ENCODE data around the gene BEST1.

The BEST1 gene

GRCh38 chr11:61950035-61950547, at the start of gene BEST1:
TSS of gene BEST1 (plus strand) at chr11:61950351. CDS start at chr11:61951807, 1,456 bp downstream.
- FAIRE-seq (no peak), DNase-seq (ENCODE audit: insufficient read length, low spot score) (no peak)

- no peak for FAIRE-seq
- DNase-seq (ENCODE audit: insufficient read length, low spot score) = no peak
Observed at GRCh38 chr11:61901397-61901796, 48.8 kb upstream of the BEST1 start.

- no peak for DNase-seq (ENCODE audit: insufficient read length, low spot score)
- FAIRE-seq = no peak
Observed at GRCh38 chr11:61902313-61902712, 47.8 kb upstream of the BEST1 start.

GRCh38 chr11:61903845-61904244, 46.3 kb upstream of the BEST1 start:
- no peak for DNase-seq (ENCODE audit: insufficient read length, low spot score)
- FAIRE-seq = no peak

- no peak for DNase-seq (ENCODE audit: insufficient read length, low spot score)
- no peak for FAIRE-seq
Observed at GRCh38 chr11:61904539-61905048, 45.6 kb upstream of the BEST1 start.

- FAIRE-seq = no peak
Observed at GRCh38 chr11:61905067-61905696, 45.0 kb upstream of the BEST1 start.

GRCh38 chr11:61905801-61906521, 44.2 kb upstream of the BEST1 start:
- FAIRE-seq = no peak

More at GRCh38 chr11:61905067-61905696, 45.0 kb upstream of the BEST1 start:
- no peak for DNase-seq (ENCODE audit: insufficient read length, low spot score)

GRCh38 chr11:61906522-61906909, 43.6 kb upstream of the BEST1 start:
- FAIRE-seq (no peak), DNase-seq (ENCODE audit: insufficient read length, low spot score) (no peak)

More at GRCh38 chr11:61905801-61906521, 44.2 kb upstream of the BEST1 start:
- no peak for DNase-seq (ENCODE audit: insufficient read length, low spot score)

- no peak for DNase-seq (ENCODE audit: insufficient read length, low spot score)
- FAIRE-seq = no peak
Observed at GRCh38 chr11:61907282-61907681, 42.9 kb upstream of the BEST1 start.

GRCh38 chr11:61907871-61908729, 42.1 kb upstream of the BEST1 start:
- FAIRE-seq = no peak
- no peak for DNase-seq (ENCODE audit: insufficient read length, low spot score)

GRCh38 chr11:61908730-61909316, 41.3 kb upstream of the BEST1 start:
- FAIRE-seq (no peak), DNase-seq (ENCODE audit: insufficient read length, low spot score) (no peak)

GRCh38 chr11:61910187-61911127, 39.7 kb upstream of the BEST1 start:
- DNase-seq (ENCODE audit: insufficient read length, low spot score) (no peak), FAIRE-seq (no peak)

GRCh38 chr11:61911128-61911700, 38.9 kb upstream of the BEST1 start:
- no peak for FAIRE-seq
- DNase-seq (ENCODE audit: insufficient read length, low spot score) = no peak

- DNase-seq (ENCODE audit: insufficient read length, low spot score) (no peak), FAIRE-seq (no peak)
Observed at GRCh38 chr11:61911701-61912529, 38.2 kb upstream of the BEST1 start.

- no peak for DNase-seq (ENCODE audit: insufficient read length, low spot score)
Observed at GRCh38 chr11:61912530-61912898, 37.6 kb upstream of the BEST1 start.

GRCh38 chr11:61912991-61913698, 37.0 kb upstream of the BEST1 start:
- no peak for DNase-seq (ENCODE audit: insufficient read length, low spot score)
- no peak for FAIRE-seq

More at GRCh38 chr11:61912530-61912898, 37.6 kb upstream of the BEST1 start:
- no peak for FAIRE-seq

- DNase-seq (ENCODE audit: insufficient read length, low spot score) (no peak), FAIRE-seq (no peak)
Observed at GRCh38 chr11:61913699-61914395, 36.3 kb upstream of the BEST1 start.
